ENCODE measurements around the gene TAC4.

- TF ChIP-seq CTCF (conservative IDR thresholded peaks at IDR 0.05 in 1 of 2, IDR thresholded peaks at IDR 0.05 in 1 of 2; ENCODE audit: low read depth in 1 of 2, low read length in 2 of 2) (no peak), EZH2 (IDR thresholded peaks at IDR 0.05; ENCODE audit: low read length, missing control alignments) (no peak)
Observed at GRCh38 chr17:49886036-49886435, 38.2 kb upstream of the TAC4 start.
